Activated CD8-positive, alpha-beta memory T cell treated with anti-CD3 and anti-CD28 coated beads for 1 hour (primary cell): ENCODE results near the gene FAM107B.

Experiments
- DNase-seq, 2 donors: peaks; one replicate each; pipeline ENCODE4 v3.0.0-alpha.2; 2020; ENCODE audit warnings: low read depth in 1 of 2; ENCODE audit errors: extremely low read depth in 1 of 2

FAM107B gene

GRCh38 chr10:14585287-14586193, 189.2 kb downstream of the FAM107B start:
- no peak for DNase-seq

- no peak for DNase-seq
Measured at GRCh38 chr10:14584661-14585060, 190.0 kb downstream of the FAM107B start.

- no peak for DNase-seq
Measured at GRCh38 chr10:14583967-14584366, 190.7 kb downstream of the FAM107B start.

GRCh38 chr10:14583252-14583651, 191.4 kb downstream of the FAM107B start:
- peak; percentile 54 to 73 for DNase-seq

GRCh38 chr10:14581553-14582321, 193.0 kb downstream of the FAM107B start:
- DNase-seq: no peak

GRCh38 chr10:14580671-14581332, 193.9 kb downstream of the FAM107B start:
- DNase-seq: no peak

- no peak for DNase-seq
Measured at GRCh38 chr10:14579405-14579804, 195.3 kb downstream of the FAM107B start.

- no peak for DNase-seq
Measured at GRCh38 chr10:14578060-14578952, 196.4 kb downstream of the FAM107B start.

- no peak for DNase-seq
Measured at GRCh38 chr10:14574885-14575284, 199.8 kb downstream of the FAM107B start.

- DNase-seq: no peak
Measured at GRCh38 chr10:14574291-14574690, 200.4 kb downstream of the FAM107B start.

GRCh38 chr10:14573666-14574261, 200.9 kb downstream of the FAM107B start:
- DNase-seq: no peak

GRCh38 chr10:14572811-14573210, 201.9 kb downstream of the FAM107B start:
- no peak for DNase-seq

GRCh38 chr10:14571866-14572507, 202.7 kb downstream of the FAM107B start:
- no peak for DNase-seq

- DNase-seq: no peak
Measured at GRCh38 chr10:14570800-14571199, 203.9 kb downstream of the FAM107B start.

- DNase-seq: no peak
Measured at GRCh38 chr10:14569274-14570060, 205.2 kb downstream of the FAM107B start.

- DNase-seq: no peak
Measured at GRCh38 chr10:14567421-14567820, 207.3 kb downstream of the FAM107B start.

- DNase-seq: no peak
Measured at GRCh38 chr10:14566498-14566897, 208.2 kb downstream of the FAM107B start.

- no peak for DNase-seq
Measured at GRCh38 chr10:14565199-14565598, 209.5 kb downstream of the FAM107B start.

- no peak for DNase-seq
Measured at GRCh38 chr10:14564268-14564744, 210.4 kb downstream of the FAM107B start.
